Transverse colon (tissue), 4 donors: Measurements from ENCODE around the gene KDM5A. TPM values are rescaled to one million over a fixed set of nuclear protein-coding genes. Genes with fewer than 3 reads are reported as not detected.
A peak's percentile ranks its signal among the peaks of the same experiment; 100 is the strongest.
"Not testable (repeated sequence)": the region's sequence is repeated elsewhere in the genome, so short reads cannot be mapped to it uniquely, and the experiment has no call there.

Experiments
- DNase-seq: peaks from one replicate; pipeline ENCODE4 v3.0.0-alpha.2; 2019
- H3K27ac ChIP-seq, 4 donors: fragments of 200-600 bp; sonication (generic); 2 replicates each; pipeline ENCODE4 v1.5.1; 2016 to 2018; ENCODE audit warnings: inconsistent platforms in 4 of 4
- H3K27me3 ChIP-seq: fragments of 200-600 bp; sonication (generic); 2 replicates; pipeline ENCODE4 v1.5.1; 2017; ENCODE audit warnings: inconsistent platforms
- H3K36me3 ChIP-seq, 4 donors: fragments of 200-600 bp; sonication (generic); 2 replicates each; pipeline ENCODE4 v1.5.1; 2017 to 2019; ENCODE audit warnings: inconsistent platforms in 4 of 4
- H3K4me1 ChIP-seq, 4 donors: fragments of 200-600 bp; sonication (generic); 2 replicates each; pipeline ENCODE4 v1.5.1; 2017 to 2020; ENCODE audit warnings: inconsistent platforms in 4 of 4
- H3K4me3 ChIP-seq, 4 donors: fragments of 200-600 bp; sonication (generic); 1 replicate in 1 of 4; 2 replicates in 3 of 4; pipeline versions ENCODE4 v1.5.1 to v1.6.1; 2017 to 2019; ENCODE audit warnings: inconsistent platforms in 4 of 4
- H3K9me3 ChIP-seq, 2 donors: fragments of 200-600 bp; sonication (generic); 2 replicates each; pipeline ENCODE4 v1.5.1; 2017 to 2019; ENCODE audit warnings: inconsistent platforms in 2 of 2
- CTCF ChIP-seq, 5 experiments: fragments of 200-600 bp in 3 of 5; fragments of 450-650 bp in 2 of 5; sonication (generic) in 3 of 5; IDR thresholded peaks; 1 replicate in 2 of 5; 2 replicates in 3 of 5; pipeline ENCODE4 v1.5.1; 2016 to 2017; ENCODE audit warnings: antibody characterized with exemption in 5 of 5, inconsistent platforms in 3 of 5, mild to moderate bottlenecking in 2 of 5, moderate library complexity in 1 of 5
- EP300 ChIP-seq: sonication (generic); formaldehyde crosslinking; IDR thresholded peaks from one replicate; pipeline ENCODE4 v1.6.1; 2017; ENCODE audit warnings: antibody characterized with exemption, low read depth
- POLR2A ChIP-seq: fragments of 450-650 bp; IDR thresholded peaks from one replicate; pipeline ENCODE4 v1.6.1; 2016; ENCODE audit warnings: antibody characterized with exemption, mild to moderate bottlenecking, moderate library complexity
- POLR2AphosphoS5 ChIP-seq, 3 donors: sonication (generic); formaldehyde crosslinking; IDR thresholded peaks; one replicate each; pipeline ENCODE4 v1.6.1; 2016; ENCODE audit warnings: antibody characterized with exemption in 3 of 3
- WGBS, 2 donors: methylation state at CpG; one replicate each; pipeline ENCODE4 v1.1.5; 2018; ENCODE audit warnings: low coverage in 1 of 2; 5-methylcytosine and 5-hydroxymethylcytosine counted together
- in situ Hi-C, 4 donors: fragments of 200-750 bp; cut with MboI; loops; one replicate each; pipeline versions ENCODE4 v1.15.0 to v1.15.1; 2017; ENCODE audit warnings: low sequenced_read_pairs in 3 of 4, low pct_ligation_motif_present in 1 of 4, low pct_unique_long_range_greater_than_20kb in 1 of 4
- intact Hi-C: fragments of 100-400 bp; cut with DNase I; formaldehyde crosslinking; loops from one replicate; pipeline ENCODE4 v1.15.1; 2023; ENCODE audit warnings: low total_unique reads
- total RNA-seq, 4 donors: library from RNA; depleted of rRNA; stranded (reverse); fragments of >200 nt; gene quantifications; one replicate each; pipeline ENCODE4 v1.1.0, GENCODE V29; 2016

Gene KDM5A
- total RNA-seq = 10 to 100 TPM; 20.2 to 64.7 (median 51.5) TPM

GRCh38 chr12:389142-390096 lies at the start of gene KDM5A:
KDM5A (minus strand) TSS chr12:389320; CDS start chr12:389091, 229 bp downstream.
- H3K36me3 ChIP-seq = peaks cover 0 to 8% (median 2%) of the 10 kb centered on the region in 4 donors
- H3K9me3 ChIP-seq = no peaks in the 10 kb centered on the region
- in situ Hi-C loops (no loop called here), intact Hi-C loops (no loop called here)
- peak within 1 kb of the TSS; percentile 87 to 98 (median 92) for H3K4me3 ChIP-seq
- peaks cover 24 to 37% (median 30%) of the 10 kb centered on the region in 4 donors for H3K4me1 ChIP-seq
- H3K27ac ChIP-seq = peak within 1 kb of the TSS; percentile 96 to 99 (median 98)
- TF ChIP-seq CTCF (IDR thresholded peaks at IDR 0.05) (peak in 4 of 5 experiments; percentile 4 to 47 (median 21)), EP300 (peak; percentile 44), POLR2A (peak; percentile 81), POLR2AphosphoS5 (IDR thresholded peaks at IDR 0.05) (peak; percentile 49 to 90 (median 89))
- H3K27me3 ChIP-seq = no peaks in the 10 kb centered on the region
- 2 to 13% methylated on average over 3 to 53 of the region's 53 CpGs for WGBS, 2 donors
- DNase-seq = peak; percentile 94

- DNase-seq, in situ Hi-C loops, H3K27ac ChIP-seq, H3K27me3 ChIP-seq, H3K4me1 ChIP-seq, H3K9me3 ChIP-seq, H3K4me3 ChIP-seq, intact Hi-C loops: not testable (repeated sequence)
- peaks cover 0 to 22% (median 9%) of the 10 kb centered on the region in 4 donors for H3K36me3 ChIP-seq
- WGBS, 2 donors = 96 to 100% methylated on average over 2 of the region's 2 CpGs
Observed at GRCh38 chr12:435737-436136, 46.6 kb upstream of the KDM5A start.

GRCh38 chr12:422526-422925 lies 33.4 kb upstream of the KDM5A start:
- no peaks in the 10 kb centered on the region for H3K9me3 ChIP-seq
- WGBS, 2 donors = 90 to 100% methylated on average over 3 of the region's 3 CpGs
- no peak overlapping the region for H3K27ac ChIP-seq
- no peak for TF ChIP-seq CTCF (IDR thresholded peaks at IDR 0.05)
- TF ChIP-seq POLR2AphosphoS5 (IDR thresholded peaks at IDR 0.05) = no peak
- no peak for TF ChIP-seq EP300
- no peak for TF ChIP-seq POLR2A
- in situ Hi-C loops (no loop called here), intact Hi-C loops (no loop called here)
- no peaks in the 10 kb centered on the region for H3K27me3 ChIP-seq
- no peak overlapping the region for H3K4me3 ChIP-seq
- H3K36me3 ChIP-seq = peaks cover 0 to 10% (median 0%) of the 10 kb centered on the region in 4 donors
- no peaks in the 10 kb centered on the region for H3K4me1 ChIP-seq
- DNase-seq = no peak

GRCh38 chr12:418432-418831 lies 29.3 kb upstream of the KDM5A start:
- in situ Hi-C loops = no loop called here
- 98% methylated on average over 6 of the region's 6 CpGs; no CpG with 5 or more reads in 1 of the 2 donors for WGBS, 2 donors
- Histone ChIP-seq H3K36me3 (peaks cover 0 to 9% (median 2%) of the 10 kb centered on the region in 4 donors), H3K27ac (no peak overlapping the region), H3K4me3 (no peak overlapping the region), H3K27me3 (no peaks in the 10 kb centered on the region), H3K9me3 (no peaks in the 10 kb centered on the region), H3K4me1 (no peaks in the 10 kb centered on the region)
- intact Hi-C loops = no loop called here
- no peak for DNase-seq
- TF ChIP-seq POLR2AphosphoS5 (IDR thresholded peaks at IDR 0.05) (no peak), POLR2A (no peak), CTCF (IDR thresholded peaks at IDR 0.05) (no peak), EP300 (no peak)
